Thyroid gland (tissue), 4 donors: ENCODE data around the gene IRAK3. TPM values are rescaled to one million over a fixed set of nuclear protein-coding genes. Genes with fewer than 3 reads are reported as not detected.
"Not testable (repeated sequence)": the region's sequence is repeated elsewhere in the genome, so short reads cannot be mapped to it uniquely, and the experiment has no call there.

Experiments
- DNase-seq, 2 donors: peaks; one replicate each; pipeline ENCODE4 v3.0.0-alpha.2; 2019
- H3K27ac ChIP-seq, 3 donors: fragments of 200-600 bp; sonication (generic); 1 replicate in 2 of 3; 2 replicates in 1 of 3; pipeline ENCODE4 v1.5.1; 2016 to 2019; ENCODE audit warnings: mild to moderate bottlenecking in 1 of 3, moderate library complexity in 1 of 3
- H3K27me3 ChIP-seq: fragments of 200-600 bp; sonication (generic); one replicate; pipeline ENCODE4 v1.5.1; 2019
- H3K36me3 ChIP-seq, 2 donors: fragments of 200-600 bp; sonication (generic); one replicate each; pipeline ENCODE4 v1.5.1; 2016 to 2019
- H3K4me1 ChIP-seq, 2 donors: fragments of 200-600 bp; sonication (generic); one replicate each; pipeline ENCODE4 v1.5.1; 2017 to 2019
- H3K4me3 ChIP-seq, 3 donors: fragments of 200-600 bp; sonication (generic); replicated peaks in 1 of 3; 1 replicate in 2 of 3; 2 replicates in 1 of 3; pipeline ENCODE4 v1.5.1; 2016; ENCODE audit warnings: mild to moderate bottlenecking in 1 of 3
- H3K9me3 ChIP-seq: fragments of 200-600 bp; sonication (generic); one replicate; pipeline ENCODE4 v1.5.1; 2017
- CTCF ChIP-seq, 6 experiments: fragments of 200-600 bp in 3 of 6; fragments of 450-650 bp in 3 of 6; sonication (generic) in 3 of 6; IDR thresholded peaks; one replicate each; pipeline ENCODE4 v1.5.1; 2016 to 2019; ENCODE audit warnings: antibody characterized with exemption in 6 of 6, mild to moderate bottlenecking in 2 of 6, inconsistent platforms in 1 of 6, moderate library complexity in 1 of 6
- POLR2A ChIP-seq, 2 donors: fragments of 450-650 bp; IDR thresholded peaks; one replicate each; pipeline ENCODE4 v1.6.1; 2017; ENCODE audit warnings: antibody characterized with exemption in 2 of 2, mild to moderate bottlenecking in 2 of 2, moderate library complexity in 1 of 2
- WGBS, 2 donors: methylation state at CpG; one replicate each; pipeline ENCODE4 v1.1.5; 2017; 5-methylcytosine and 5-hydroxymethylcytosine counted together
- intact Hi-C: fragments of 100-400 bp; cut with DNase I; formaldehyde crosslinking; loops from one replicate; pipeline ENCODE4 v1.15.1; 2023
- total RNA-seq, 4 donors: library from RNA; depleted of rRNA; stranded (reverse); fragments of >200 nt; gene quantifications; one replicate each; pipeline ENCODE4 v1.2.3, GENCODE V29; 2016

Gene IRAK3
- total RNA-seq, 4 donors from 2014 or later, result 8.0 to 26.6 (median 17.6) TPM

- peak in 3 of 6 experiments; percentile 14 to 38 (median 23) for TF ChIP-seq CTCF (IDR thresholded peaks at IDR 0.05)
- peak; percentile 3 to 68 for TF ChIP-seq POLR2A (IDR thresholded peaks at IDR 0.05)
- peak; percentile 80 to 86 for DNase-seq
- H3K4me1 ChIP-seq, result peaks cover 9 to 13% of the 10 kb centered on the region in 2 donors
These were observed 19.5 kb upstream of the IRAK3 start, which contains the start of gene TMBIM4 for GRCh38 chr12:66169221-66170170. Gene TMBIM4 (minus strand): TSS chr12:66169996. CDS start chr12:66169951, 45 bp downstream.

GRCh38 chr12:66170606-66171005, 18.4 kb upstream of the IRAK3 start:
- H3K27ac ChIP-seq, result peak overlapping the region in 1 of 3 donors; percentile 96
- H3K9me3 ChIP-seq, result no peaks in the 10 kb centered on the region
- no peaks in the 10 kb centered on the region for H3K27me3 ChIP-seq
- H3K36me3 ChIP-seq, result no peaks in the 10 kb centered on the region
- WGBS, 2 donors, result 95 to 97% methylated on average over 3 of the region's 3 CpGs
- no peak for DNase-seq
- TF ChIP-seq POLR2A (IDR thresholded peaks at IDR 0.05) (no peak), CTCF (IDR thresholded peaks at IDR 0.05) (no peak)
- H3K4me3 ChIP-seq, result peak overlapping the region in 1 of 3 donors; percentile 58
- H3K4me1 ChIP-seq, result peaks cover 9 to 13% of the 10 kb centered on the region in 2 donors
- intact Hi-C loops, result loop anchor here (10.0 kb wide), 1 partner anchor 124 kb away; no protein-coding TSS in a partner anchor

More at GRCh38 chr12:66169221-66170170, 19.5 kb upstream of the IRAK3 start, which contains the start of gene TMBIM4:
- Histone ChIP-seq H3K36me3 (no peaks in the 10 kb centered on the region), H3K27ac (peak within 1 kb of the TSS; percentile 96 to 99 (median 96)), H3K9me3 (no peaks in the 10 kb centered on the region), H3K4me3 (peak within 1 kb of the TSS; percentile 49 to 83 (median 58)), H3K27me3 (no peaks in the 10 kb centered on the region)
- intact Hi-C loops, result loop anchor here (10.0 kb wide), 1 partner anchor 125 kb away; no protein-coding TSS in a partner anchor
- WGBS, 2 donors, result 0% methylated on average over 32 to 50 of the region's 67 CpGs

- not testable (repeated sequence) for H3K27me3 ChIP-seq, H3K4me3 ChIP-seq, DNase-seq, H3K4me1 ChIP-seq, H3K36me3 ChIP-seq, H3K9me3 ChIP-seq, H3K27ac ChIP-seq
- intact Hi-C loops, result loop anchor here (10.0 kb wide), 1 partner anchor 120 kb away; no protein-coding TSS in a partner anchor
- WGBS, 2 donors, result 88 to 95% methylated on average over 25 of the region's 54 CpGs
These were observed 14.4 kb upstream of the IRAK3 start for GRCh38 chr12:66174391-66175325.

GRCh38 chr12:66176105-66176900, 12.7 kb upstream of the IRAK3 start:
- no peak for DNase-seq
- H3K27ac ChIP-seq, result no peak overlapping the region
- WGBS, 2 donors, result 69 to 70% methylated on average over 1 of the region's 1 CpG
- intact Hi-C loops, result loop anchor here (10.0 kb wide), 1 partner anchor 118 kb away; no protein-coding TSS in a partner anchor
- no peak overlapping the region for H3K4me3 ChIP-seq
- no peaks in the 10 kb centered on the region for H3K4me1 ChIP-seq
- TF ChIP-seq POLR2A (IDR thresholded peaks at IDR 0.05) (no peak), CTCF (IDR thresholded peaks at IDR 0.05) (no peak)
- no peaks in the 10 kb centered on the region for H3K9me3 ChIP-seq
- H3K36me3 ChIP-seq, result no peaks in the 10 kb centered on the region
- H3K27me3 ChIP-seq, result no peaks in the 10 kb centered on the region
